Activated T-helper 1 cell treated with anti-CD3 and anti-CD28 coated beads, Interleukin-12 subunit alpha, Interleukin-12 subunit beta, Interleukin-2, Interleukin-4 antibody, amounts not matched to agents 30 ng/mL and 10 ng/mL and 1 ng/mL, durations not matched to agents 14 hours and 24 hours and 36 hours (primary cell): Measurements from ENCODE around the gene CD82. TPM values are rescaled to one million over a fixed set of nuclear protein-coding genes. Genes with fewer than 3 reads are reported as not detected.

ENCODE experiments used
- DNase-seq: peaks from one replicate; pipeline ENCODE4 v3.0.0; 2021; ENCODE audit warnings: low spot score
- H3K27ac Mint-ChIP-seq: one replicate; pipeline ENCODE4 v1.8.0; 2021; ENCODE audit warnings: mild to moderate bottlenecking, mixed read lengths
- H3K27me3 Mint-ChIP-seq: one replicate; pipeline ENCODE4 v1.8.0; 2022; ENCODE audit warnings: mild to moderate bottlenecking, moderate library complexity, mixed read lengths; ENCODE audit not compliant: insufficient read depth
- H3K36me3 Mint-ChIP-seq: one replicate; pipeline ENCODE4 v1.8.0; 2021; ENCODE audit warnings: low read depth, mixed read lengths
- H3K4me1 Mint-ChIP-seq: one replicate; pipeline ENCODE4 v1.8.0; 2021; ENCODE audit warnings: low read depth, mixed read lengths
- H3K4me3 Mint-ChIP-seq: one replicate; pipeline ENCODE4 v1.8.0; 2021; ENCODE audit warnings: mild to moderate bottlenecking, moderate library complexity, mixed read lengths
- H3K9me3 Mint-ChIP-seq: one replicate; pipeline ENCODE4 v1.8.0; 2021; ENCODE audit warnings: mixed read lengths
- intact Hi-C: fragments of 100-400 bp; cut with micrococcal nuclease; formaldehyde crosslinking; loops from one replicate; pipeline ENCODE4 v1.15.1; 2024
- total RNA-seq: library from RNA; stranded (reverse); gene quantifications from 2 replicates; pipeline ENCODE4 v1.2.3, GENCODE V29; 2022

CD82 gene
- total RNA-seq, result 499 and 500 TPM in 2 replicates

GRCh38 chr11:44565211-44565952 is at the start of gene CD82:
Gene CD82 (plus strand): TSS chr11:44565663. CDS start chr11:44594663, 29,000 bp downstream.
- peak; percentile 98 for DNase-seq
- H3K36me3 Mint-ChIP-seq, result peaks cover 26% of the 10 kb centered on the region
- no peaks in the 10 kb centered on the region for H3K27me3 Mint-ChIP-seq
- H3K9me3 Mint-ChIP-seq, result no peaks in the 10 kb centered on the region
- peaks cover 66% of the 10 kb centered on the region for H3K4me1 Mint-ChIP-seq
- peak within 1 kb of the TSS; percentile 92 for H3K4me3 Mint-ChIP-seq
- H3K27ac Mint-ChIP-seq, result peak within 1 kb of the TSS; percentile 92
- intact Hi-C loops, result loop anchor here (1.0 to 10.0 kb wide), 11 partner anchors 10 to 1282 kb away; partner anchors contain the start of genes API5, CRY2, HSD17B12 and TSPAN18

DNA sequence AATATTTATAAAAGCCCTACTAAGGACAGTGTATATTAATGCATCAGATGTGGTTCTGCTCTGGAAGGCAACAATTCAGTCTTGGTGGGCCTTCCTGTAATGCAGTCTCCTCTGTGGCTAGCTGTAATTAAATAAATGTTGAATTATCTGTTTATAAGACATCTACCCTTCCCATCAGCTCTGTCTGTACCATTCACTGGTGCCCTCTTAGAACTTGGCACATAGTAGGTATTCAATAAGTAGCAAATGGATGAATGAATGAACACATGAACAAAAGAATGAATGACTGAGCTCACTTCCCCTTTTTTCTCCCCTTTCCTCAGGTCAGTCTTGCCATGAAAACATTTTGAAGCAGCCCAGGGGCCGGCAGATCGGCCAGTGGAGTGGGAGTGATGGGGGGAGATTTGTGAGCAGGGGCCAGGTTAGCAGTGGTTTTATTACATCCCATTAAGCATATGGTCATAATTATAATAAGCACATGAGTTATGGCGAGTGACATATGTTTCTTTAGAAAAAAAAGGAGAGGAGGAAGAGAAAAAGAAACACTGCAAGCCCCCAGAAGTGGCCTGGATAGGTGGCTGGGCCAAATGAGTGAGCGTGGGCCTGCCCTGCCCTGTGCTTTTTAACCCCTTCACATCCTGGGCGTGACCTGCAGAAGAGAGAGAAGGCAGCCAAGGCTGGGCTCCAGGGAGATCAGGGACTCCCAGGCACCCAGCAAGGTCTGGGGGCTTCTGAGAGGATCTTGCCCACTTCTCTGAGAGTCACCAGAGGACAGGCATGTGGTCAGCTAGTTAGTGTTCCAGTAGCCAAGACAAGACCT is 48.6 kb upstream of the CD82 start:
- H3K4me3 Mint-ChIP-seq, result no peak overlapping the region
- intact Hi-C loops, result no loop called here
- no peak overlapping the region for H3K27ac Mint-ChIP-seq
- DNase-seq, result no peak
- no peaks in the 10 kb centered on the region for H3K9me3 Mint-ChIP-seq
- H3K36me3 Mint-ChIP-seq, result no peaks in the 10 kb centered on the region
- H3K4me1 Mint-ChIP-seq, result no peaks in the 10 kb centered on the region
- H3K27me3 Mint-ChIP-seq, result peaks cover 26% of the 10 kb centered on the region

- no peak overlapping the region for H3K4me3 Mint-ChIP-seq
- no peaks in the 10 kb centered on the region for H3K4me1 Mint-ChIP-seq
- H3K9me3 Mint-ChIP-seq, result no peaks in the 10 kb centered on the region
- H3K27ac Mint-ChIP-seq, result no peak overlapping the region
- no peak for DNase-seq
- no peaks in the 10 kb centered on the region for H3K36me3 Mint-ChIP-seq
- H3K27me3 Mint-ChIP-seq, result peaks cover 33% of the 10 kb centered on the region
- intact Hi-C loops, result no loop called here
Observed at GRCh38 chr11:44517541-44517940, 47.9 kb upstream of the CD82 start.

DNA sequence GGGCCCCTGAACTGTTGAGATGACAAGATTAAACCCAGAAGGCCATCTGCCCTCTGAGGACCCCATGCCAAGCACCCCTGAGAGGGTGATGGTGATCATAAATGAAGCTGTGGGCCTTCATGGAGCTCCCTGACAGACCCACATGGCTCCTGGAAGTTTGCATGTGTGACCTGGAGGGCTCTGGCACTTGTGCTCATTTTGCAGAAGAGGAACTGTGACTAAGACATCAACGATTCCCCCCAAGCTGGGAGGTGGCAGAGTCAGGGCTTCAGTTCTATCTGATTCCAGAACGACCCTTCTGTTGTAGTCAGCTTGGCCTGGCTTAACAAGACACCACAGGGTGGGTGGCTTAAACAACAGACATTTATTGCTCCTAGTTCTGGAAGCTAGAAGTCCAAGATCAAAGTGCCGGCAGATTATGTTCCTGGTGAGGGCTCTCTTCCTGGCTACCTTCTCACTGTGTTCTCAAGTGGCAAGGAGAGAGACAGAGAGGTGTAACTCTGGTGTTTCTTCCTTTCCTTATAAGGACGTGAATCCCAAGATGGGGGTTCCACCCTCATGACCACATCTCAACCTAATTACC is 46.4 kb upstream of the CD82 start:
- peaks cover 4% of the 10 kb centered on the region for H3K4me1 Mint-ChIP-seq
- no peaks in the 10 kb centered on the region for H3K9me3 Mint-ChIP-seq
- no peak overlapping the region for H3K27ac Mint-ChIP-seq
- H3K36me3 Mint-ChIP-seq, result no peaks in the 10 kb centered on the region
- no peak for DNase-seq
- intact Hi-C loops, result no loop called here
- H3K4me3 Mint-ChIP-seq, result no peak overlapping the region
- H3K27me3 Mint-ChIP-seq, result peaks cover 44% of the 10 kb centered on the region

DNA sequence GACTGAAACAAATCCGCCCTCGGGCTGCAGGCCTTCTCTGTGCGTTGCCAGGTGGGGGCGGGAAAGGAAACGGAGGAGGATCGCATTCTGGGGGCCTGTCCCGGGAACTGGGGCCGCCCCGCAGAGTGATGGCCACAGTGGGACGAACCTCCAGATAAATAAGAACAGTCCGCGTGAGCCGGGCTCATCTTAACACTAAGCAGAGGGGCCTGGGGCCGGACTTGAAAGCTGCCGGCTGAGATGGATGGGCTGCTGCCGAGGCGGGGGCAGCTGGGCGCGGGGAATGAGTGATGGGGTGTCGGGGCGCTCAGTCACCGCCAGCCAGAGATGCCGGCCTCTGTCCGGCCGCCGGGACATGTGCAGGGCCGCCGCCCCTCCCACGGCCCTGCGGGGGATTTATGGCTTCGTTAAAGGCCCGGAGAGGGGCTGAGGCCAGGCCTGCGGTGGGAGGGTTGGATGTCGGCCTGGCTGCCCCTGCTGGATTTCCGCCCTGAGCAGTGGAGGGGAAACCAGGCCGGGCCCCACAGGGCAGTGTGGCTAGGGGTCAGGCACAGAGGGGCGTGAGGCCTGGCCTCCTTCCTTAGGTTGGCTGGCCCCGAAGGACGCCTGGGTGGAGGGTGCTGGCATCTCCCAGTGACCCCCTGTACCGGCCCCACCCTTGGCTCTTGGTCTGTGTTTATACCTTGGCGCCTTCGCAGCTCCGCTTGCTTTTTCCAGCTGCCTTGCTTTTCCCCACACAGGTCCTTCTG is 45.3 kb upstream of the CD82 start:
- H3K4me1 Mint-ChIP-seq, result peaks cover 4% of the 10 kb centered on the region
- H3K4me3 Mint-ChIP-seq, result no peak overlapping the region
- no peaks in the 10 kb centered on the region for H3K36me3 Mint-ChIP-seq
- no peak for DNase-seq
- H3K27me3 Mint-ChIP-seq, result peaks cover 40% of the 10 kb centered on the region
- H3K27ac Mint-ChIP-seq, result no peak overlapping the region
- intact Hi-C loops, result no loop called here
- no peaks in the 10 kb centered on the region for H3K9me3 Mint-ChIP-seq

GRCh38 chr11:44521148-44521547 is 44.3 kb upstream of the CD82 start:
- no peak for DNase-seq
- Mint-ChIP-seq H3K4me1 (peaks cover 4% of the 10 kb centered on the region), H3K4me3 (no peak overlapping the region), H3K27me3 (peaks cover 40% of the 10 kb centered on the region), H3K9me3 (no peaks in the 10 kb centered on the region), H3K27ac (no peak overlapping the region), H3K36me3 (no peaks in the 10 kb centered on the region)
- intact Hi-C loops, result no loop called here

DNA sequence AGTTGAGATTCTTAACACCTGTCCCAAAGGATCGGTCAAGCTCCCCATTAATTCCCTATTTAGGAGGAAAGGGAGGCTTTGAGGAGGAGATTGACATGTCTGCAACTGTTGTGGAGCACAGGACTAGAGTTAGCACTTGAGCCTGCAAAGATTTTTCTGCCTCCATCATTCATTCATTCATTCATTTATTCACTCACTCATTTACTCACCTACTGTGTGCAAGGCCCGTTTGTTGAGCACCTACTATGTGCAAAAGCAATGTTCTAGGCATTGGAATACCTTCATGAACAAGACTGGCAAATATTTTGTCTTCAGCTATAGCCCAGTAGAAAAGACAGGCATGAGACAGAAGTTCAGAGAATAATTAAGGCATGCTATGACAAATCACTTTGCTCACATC is 43.2 kb upstream of the CD82 start:
- H3K27ac Mint-ChIP-seq, result no peak overlapping the region
- peaks cover 9% of the 10 kb centered on the region for H3K4me1 Mint-ChIP-seq
- H3K9me3 Mint-ChIP-seq, result no peaks in the 10 kb centered on the region
- DNase-seq, result no peak
- intact Hi-C loops, result no loop called here
- no peaks in the 10 kb centered on the region for H3K36me3 Mint-ChIP-seq
- H3K27me3 Mint-ChIP-seq, result peaks cover 36% of the 10 kb centered on the region
- no peak overlapping the region for H3K4me3 Mint-ChIP-seq

- Mint-ChIP-seq H3K27ac (no peak overlapping the region), H3K27me3 (peaks cover 24% of the 10 kb centered on the region), H3K36me3 (no peaks in the 10 kb centered on the region), H3K4me1 (peaks cover 23% of the 10 kb centered on the region), H3K4me3 (no peak overlapping the region), H3K9me3 (no peaks in the 10 kb centered on the region)
- DNase-seq, result no peak
- intact Hi-C loops, result no loop called here
Observed at GRCh38 chr11:44524346-44524745, 41.1 kb upstream of the CD82 start.

GRCh38 chr11:44524751-44525201 is 40.7 kb upstream of the CD82 start:
- Mint-ChIP-seq H3K27me3 (peaks cover 20% of the 10 kb centered on the region), H3K27ac (no peak overlapping the region), H3K9me3 (no peaks in the 10 kb centered on the region), H3K36me3 (no peaks in the 10 kb centered on the region), H3K4me1 (peaks cover 25% of the 10 kb centered on the region), H3K4me3 (no peak overlapping the region)
- no peak for DNase-seq
- intact Hi-C loops, result no loop called here

DNA sequence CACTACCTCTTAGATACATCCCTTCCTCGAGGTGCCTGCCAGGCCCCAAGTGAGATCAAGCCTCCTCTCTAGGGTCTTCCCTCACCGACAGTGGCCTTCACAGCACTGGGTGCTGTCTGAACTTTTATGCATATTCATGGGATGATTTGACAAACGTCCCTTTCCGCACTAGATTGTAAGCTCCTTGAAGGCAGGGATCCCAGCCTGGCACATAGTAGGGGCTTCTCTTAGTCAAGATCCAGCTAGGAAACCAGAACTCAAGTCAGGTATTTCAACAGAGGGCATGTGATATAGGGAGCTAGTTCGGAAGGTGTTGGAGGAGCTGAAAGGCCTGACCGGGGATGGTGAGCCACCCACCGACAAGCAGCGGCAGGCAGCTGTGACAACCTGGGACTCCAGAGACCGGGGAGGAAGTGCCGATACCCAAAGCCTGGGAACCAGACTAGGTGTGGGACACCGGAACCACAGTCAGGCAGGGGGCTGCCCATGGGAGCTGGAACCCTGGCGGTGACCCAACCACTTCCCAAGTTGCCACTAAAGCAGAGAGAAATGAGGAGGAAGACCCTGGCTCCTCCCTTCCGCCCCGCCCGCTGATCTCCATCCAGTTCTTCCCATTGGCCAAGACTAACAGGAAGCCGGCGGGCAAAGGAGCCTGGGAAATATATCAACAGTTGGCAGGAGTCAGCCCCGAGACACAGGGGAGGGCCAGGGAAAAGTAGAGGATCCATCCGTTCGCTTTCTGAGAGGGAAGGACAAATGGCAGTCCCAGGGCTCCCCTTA is 39.8 kb upstream of the CD82 start:
- Mint-ChIP-seq H3K36me3 (peaks cover 5% of the 10 kb centered on the region), H3K4me3 (no peak overlapping the region), H3K27me3 (peaks cover 19% of the 10 kb centered on the region), H3K27ac (no peak overlapping the region), H3K4me1 (peaks cover 34% of the 10 kb centered on the region), H3K9me3 (no peaks in the 10 kb centered on the region)
- intact Hi-C loops, result no loop called here
- DNase-seq, result no peak

- intact Hi-C loops, result no loop called here
- Mint-ChIP-seq H3K27me3 (peaks cover 19% of the 10 kb centered on the region), H3K36me3 (peaks cover 5% of the 10 kb centered on the region), H3K9me3 (no peaks in the 10 kb centered on the region), H3K27ac (no peak overlapping the region), H3K4me3 (no peak overlapping the region), H3K4me1 (peaks cover 42% of the 10 kb centered on the region)
- DNase-seq, result no peak
Observed at GRCh38 chr11:44526438-44526837, 39.0 kb upstream of the CD82 start.

DNA sequence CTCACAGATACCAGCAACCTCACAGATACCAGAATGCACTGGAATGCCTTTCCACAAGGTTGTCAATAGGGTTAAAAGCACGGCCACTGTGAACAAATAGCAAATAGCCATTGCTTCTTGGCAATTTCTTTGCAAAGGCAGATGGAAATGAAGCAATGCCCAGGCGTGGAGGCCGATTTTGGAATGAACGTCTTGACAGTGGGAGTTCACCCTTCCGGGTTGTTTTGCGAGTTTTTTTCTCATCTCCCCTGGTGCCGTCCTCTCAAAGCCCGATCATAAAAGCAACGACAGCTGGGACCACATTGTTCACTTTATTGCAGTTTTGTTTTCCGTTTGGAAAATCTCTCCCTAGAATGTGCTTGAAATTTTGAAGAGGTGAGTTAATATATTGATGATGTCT is 38.0 kb upstream of the CD82 start:
- Mint-ChIP-seq H3K27ac (no peak overlapping the region), H3K27me3 (peaks cover 11% of the 10 kb centered on the region), H3K9me3 (no peaks in the 10 kb centered on the region), H3K4me3 (no peak overlapping the region), H3K36me3 (peaks cover 5% of the 10 kb centered on the region), H3K4me1 (peaks cover 44% of the 10 kb centered on the region)
- intact Hi-C loops, result no loop called here
- no peak for DNase-seq
